G401.6 (cell line): ENCODE data around the gene ADAMTS2.

ENCODE experiments used
- FAIRE-seq: peaks from 2 replicates; lab custom pipeline; 2012; peaks lifted over from hg19 to GRCh38; lab: Jason Lieb, UNC

ADAMTS2 gene

GRCh38 chr5:179278546-179278945 is 66.7 kb downstream of the ADAMTS2 start:
- no peak for FAIRE-seq

- no peak for FAIRE-seq
Measured at GRCh38 chr5:179278119-179278518, 67.1 kb downstream of the ADAMTS2 start.

- no peak for FAIRE-seq
Measured at GRCh38 chr5:179276838-179277395, 68.3 kb downstream of the ADAMTS2 start.

GRCh38 chr5:179275941-179276837 is 69.1 kb downstream of the ADAMTS2 start:
- FAIRE-seq = no peak

- no peak for FAIRE-seq
Measured at GRCh38 chr5:179275381-179275878, 69.8 kb downstream of the ADAMTS2 start.

- no peak for FAIRE-seq
Measured at GRCh38 chr5:179274321-179275315, 70.6 kb downstream of the ADAMTS2 start.

- no peak for FAIRE-seq
Measured at GRCh38 chr5:179273441-179274145, 71.7 kb downstream of the ADAMTS2 start.

GRCh38 chr5:179273073-179273435 is 72.2 kb downstream of the ADAMTS2 start:
- FAIRE-seq = no peak

- FAIRE-seq = no peak
Measured at GRCh38 chr5:179272326-179273072, 72.8 kb downstream of the ADAMTS2 start.

GRCh38 chr5:179271821-179272325 is 73.4 kb downstream of the ADAMTS2 start:
- no peak for FAIRE-seq

GRCh38 chr5:179271428-179271734 is 73.9 kb downstream of the ADAMTS2 start:
- no peak for FAIRE-seq

- FAIRE-seq = no peak
Measured at GRCh38 chr5:179270581-179271427, 74.5 kb downstream of the ADAMTS2 start.

GRCh38 chr5:179269781-179270543 is 75.3 kb downstream of the ADAMTS2 start:
- FAIRE-seq = no peak

GRCh38 chr5:179268966-179269693 is 76.1 kb downstream of the ADAMTS2 start:
- FAIRE-seq = no peak

- FAIRE-seq = no peak
Measured at GRCh38 chr5:179268399-179268952, 76.8 kb downstream of the ADAMTS2 start.

- no peak for FAIRE-seq
Measured at GRCh38 chr5:179267671-179268083, 77.6 kb downstream of the ADAMTS2 start.

- FAIRE-seq = no peak
Measured at GRCh38 chr5:179267071-179267670, 78.1 kb downstream of the ADAMTS2 start.
